ENCODE data around the gene ITSN1.

- no peak for TF ChIP-seq CTCF (IDR thresholded peaks at IDR 0.05)
- TF ChIP-seq POLR2A (IDR thresholded peaks at IDR 0.05), result no peak
- no peak for TF ChIP-seq EP300 (IDR thresholded peaks at IDR 0.05; ENCODE audit: low read depth)
Measured at GRCh38 chr21:33880626-33881025, 238.3 kb downstream of the ITSN1 start.
